Measurements from ENCODE around the gene DGKG. TPM values are rescaled to one million over a fixed set of nuclear protein-coding genes. Genes with fewer than 3 reads are reported as not detected.

The DGKG gene
- total and polyA plus RNA-seq, 8 donors: 0.12 to 26.3 (median 2.7) TPM

GRCh38 chr3:186251948-186252619 lies 110.0 kb downstream of the DGKG start:
- intact Hi-C loops (cut with DNase I; ENCODE audit: low total_unique reads): no loop called here
- TF ChIP-seq EP300 (IDR thresholded peaks at IDR 0.05) (no peak), POLR2AphosphoS5 (IDR thresholded peaks at IDR 0.05) (no peak), POLR2A (IDR thresholded peaks at IDR 0.05) (no peak), CTCF (IDR thresholded peaks at IDR 0.05) (no peak)
- no peaks in the 10 kb centered on the region for H3K9me3 ChIP-seq
- DNase-seq: peak in 1 of 2 donors; percentile 36
- H3K27ac ChIP-seq: no peak overlapping the region
- H3K4me3 ChIP-seq: no peak overlapping the region
- 80 to 87% (median 83%) methylated on average over 8 of the region's 8 CpGs for WGBS, 5 donors
- no peaks in the 10 kb centered on the region for H3K27me3 ChIP-seq
- H3K4me1 ChIP-seq: peaks cover 0 to 10% (median 0%) of the 10 kb centered on the region in 4 donors
- peaks cover 0 to 29% (median 5%) of the 10 kb centered on the region in 4 donors for H3K36me3 ChIP-seq

- TF ChIP-seq CTCF (IDR thresholded peaks at IDR 0.05): no peak
- TF ChIP-seq POLR2AphosphoS5 (IDR thresholded peaks at IDR 0.05): no peak
- TF ChIP-seq EP300 (IDR thresholded peaks at IDR 0.05): no peak
- no peak for TF ChIP-seq POLR2A (IDR thresholded peaks at IDR 0.05)
- intact Hi-C loops (cut with DNase I; ENCODE audit: low total_unique reads): no loop called here
- Histone ChIP-seq H3K4me1 (no peaks in the 10 kb centered on the region), H3K36me3 (peaks cover 0 to 28% (median 5%) of the 10 kb centered on the region in 4 donors), H3K27ac (no peak overlapping the region), H3K4me3 (no peak overlapping the region), H3K27me3 (no peaks in the 10 kb centered on the region), H3K9me3 (no peaks in the 10 kb centered on the region)
- no peak for DNase-seq
- WGBS, 5 donors: 87 to 93% (median 89%) methylated on average over 7 of the region's 7 CpGs
Measured at GRCh38 chr3:186248850-186249249, 113.2 kb downstream of the DGKG start.

- DNase-seq: no peak
- no peaks in the 10 kb centered on the region for H3K4me1 ChIP-seq
- WGBS, 5 donors: 29 to 51% (median 44%) methylated on average over 5 of the region's 5 CpGs
- H3K4me3 ChIP-seq: no peak overlapping the region
- H3K9me3 ChIP-seq: no peaks in the 10 kb centered on the region
- TF ChIP-seq EP300 (IDR thresholded peaks at IDR 0.05) (no peak), POLR2A (IDR thresholded peaks at IDR 0.05) (no peak), CTCF (IDR thresholded peaks at IDR 0.05) (no peak), POLR2AphosphoS5 (IDR thresholded peaks at IDR 0.05) (no peak)
- H3K27me3 ChIP-seq: no peaks in the 10 kb centered on the region
- peaks cover 0 to 28% (median 5%) of the 10 kb centered on the region in 4 donors for H3K36me3 ChIP-seq
- intact Hi-C loops (cut with DNase I; ENCODE audit: low total_unique reads): no loop called here
- no peak overlapping the region for H3K27ac ChIP-seq
Measured at GRCh38 chr3:186247821-186248814, 113.9 kb downstream of the DGKG start.

DNA sequence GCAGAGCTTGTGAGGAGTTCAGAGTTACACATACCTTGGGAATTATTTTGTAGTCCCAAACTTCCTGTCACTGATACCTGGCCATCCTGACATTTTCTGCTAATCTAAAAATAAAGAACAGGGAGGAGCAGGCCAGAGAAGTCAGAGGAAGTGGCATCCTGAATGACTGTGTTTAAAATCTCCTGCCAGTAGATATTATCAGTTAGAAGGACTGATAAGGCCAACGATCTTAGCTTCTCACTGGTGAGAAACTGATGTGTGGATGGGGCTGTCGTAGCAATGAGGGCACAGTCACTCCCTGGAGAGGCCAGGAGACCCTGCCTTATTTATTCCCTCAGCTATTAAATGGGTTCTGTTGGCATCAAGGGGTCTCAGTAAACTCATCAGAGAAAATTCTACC lies 115.1 kb downstream of the DGKG start:
- no peak overlapping the region for H3K4me3 ChIP-seq
- no peaks in the 10 kb centered on the region for H3K27me3 ChIP-seq
- H3K9me3 ChIP-seq: no peaks in the 10 kb centered on the region
- peaks cover 0 to 22% (median 3%) of the 10 kb centered on the region in 4 donors for H3K36me3 ChIP-seq
- H3K4me1 ChIP-seq: peaks cover 7 to 10% (median 9%) of the 10 kb centered on the region in 4 donors
- intact Hi-C loops (cut with DNase I; ENCODE audit: low total_unique reads): no loop called here
- TF ChIP-seq POLR2A (IDR thresholded peaks at IDR 0.05) (no peak), POLR2AphosphoS5 (IDR thresholded peaks at IDR 0.05) (no peak), CTCF (IDR thresholded peaks at IDR 0.05) (no peak), EP300 (IDR thresholded peaks at IDR 0.05) (no peak)
- no peak for DNase-seq
- 29 to 53% (median 42%) methylated on average over 2 of the region's 2 CpGs for WGBS, 5 donors
- H3K27ac ChIP-seq: no peak overlapping the region
